DMS153 treated with DMSO at 0.1 percent for 48 hours (cell line): ENCODE data around the gene JAM3.

Experiments used
- DNase-seq: peaks from one replicate; lab custom pipeline; 2025; ENCODE audit not compliant: unreplicated experiment; lab: John Stamatoyannopoulos, UW

JAM3 gene

GRCh38 chr11:134068829-134069425, at the start of gene JAM3:
Gene JAM3 (plus strand): TSS chr11:134069072. CDS start chr11:134069084, 12 bp downstream.
- peak; percentile 86 for DNase-seq

DNA sequence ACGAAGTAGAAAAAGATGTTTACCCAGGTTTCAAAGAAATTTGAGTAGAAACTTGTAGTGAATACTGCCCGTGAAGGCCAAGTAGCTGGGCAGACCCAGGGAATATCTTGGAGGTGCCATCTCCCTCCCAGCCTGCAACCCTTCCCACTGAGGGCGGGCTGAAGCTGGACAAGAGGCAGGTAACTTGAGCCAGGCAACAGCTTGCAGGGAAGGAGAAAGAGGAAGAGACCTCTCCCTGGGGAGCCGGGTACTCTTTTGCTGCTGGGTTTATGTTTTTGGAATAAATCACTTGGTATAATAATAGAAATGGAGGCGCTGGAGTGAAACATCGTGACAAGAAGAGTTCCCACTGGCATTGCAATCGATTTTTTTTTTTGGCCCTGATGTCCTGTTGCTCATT, 49.4 kb upstream of the JAM3 start:
- no peak for DNase-seq

- DNase-seq, result no peak
These were observed 48.3 kb upstream of the JAM3 start for GRCh38 chr11:134020598-134020997.

DNA sequence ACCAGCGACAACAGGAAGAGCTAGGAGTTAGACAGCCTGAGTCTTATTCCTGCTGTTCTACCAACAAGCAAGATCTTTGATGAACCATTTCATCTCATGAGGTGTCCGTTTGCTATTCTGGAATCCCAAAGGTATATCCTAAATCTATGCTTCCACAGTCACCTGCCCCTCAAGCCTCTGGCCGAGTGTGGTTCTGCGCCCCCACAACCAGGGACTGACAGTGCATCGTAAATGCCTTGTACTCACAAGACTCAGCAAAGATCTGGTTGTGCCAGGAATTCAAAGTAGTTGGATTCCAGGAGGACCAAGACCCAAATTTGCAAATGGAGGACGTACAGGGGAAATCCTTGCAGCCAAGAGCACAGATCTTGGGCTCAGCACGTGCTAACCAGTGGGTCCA, 47.5 kb upstream of the JAM3 start:
- DNase-seq, result no peak

DNA sequence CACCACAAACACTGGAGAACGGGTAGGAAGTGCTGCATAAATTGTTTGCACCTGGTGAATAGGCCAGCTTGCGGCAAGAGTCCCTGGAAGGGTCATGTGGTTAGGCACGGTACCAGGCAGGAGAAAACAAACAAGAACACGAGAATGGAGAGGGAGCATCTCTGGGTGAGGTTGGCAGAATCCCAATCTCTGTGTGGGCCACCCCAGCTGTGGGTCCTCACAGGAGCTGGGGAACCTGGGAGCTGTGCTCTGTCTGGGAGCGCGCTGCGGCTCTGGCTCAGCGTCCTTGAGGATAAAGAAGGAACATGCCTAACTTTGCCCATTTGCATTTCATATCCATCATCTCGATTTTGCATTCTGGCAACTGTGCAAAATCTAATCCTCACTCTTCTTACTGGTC, 46.1 kb upstream of the JAM3 start:
- DNase-seq, result no peak

DNA sequence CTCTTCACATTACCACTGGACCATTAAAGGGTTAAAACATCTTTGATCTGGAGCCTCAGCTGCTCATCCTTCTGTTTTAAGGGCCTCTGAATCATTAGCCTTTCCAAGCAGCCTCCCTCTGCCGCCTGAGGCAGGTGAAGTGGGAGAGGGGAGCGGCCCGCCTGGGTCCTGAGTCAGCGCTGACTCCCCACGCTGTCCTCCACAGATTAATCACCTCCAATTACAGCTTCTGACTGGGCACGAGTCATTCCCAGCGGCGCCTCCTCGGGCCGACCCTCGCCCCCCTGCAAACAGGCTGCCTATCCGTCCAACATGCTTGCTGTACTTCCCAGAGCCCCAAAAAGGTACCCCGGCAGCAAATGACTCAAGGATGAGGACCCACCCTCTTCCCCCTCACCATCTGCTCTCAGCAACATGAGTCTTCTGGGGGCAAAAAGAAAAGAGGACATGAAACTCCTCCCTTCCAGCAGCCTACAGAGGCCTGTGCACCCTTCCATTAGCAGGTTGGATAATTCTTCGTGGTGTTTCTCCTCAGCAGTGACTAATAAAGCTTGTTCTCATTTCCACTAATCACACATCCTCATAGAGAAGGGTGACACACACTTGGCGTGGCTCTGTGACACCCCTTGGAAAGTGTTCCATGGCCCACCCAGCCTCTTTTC, 44.3 kb upstream of the JAM3 start:
- DNase-seq, result no peak

DNA sequence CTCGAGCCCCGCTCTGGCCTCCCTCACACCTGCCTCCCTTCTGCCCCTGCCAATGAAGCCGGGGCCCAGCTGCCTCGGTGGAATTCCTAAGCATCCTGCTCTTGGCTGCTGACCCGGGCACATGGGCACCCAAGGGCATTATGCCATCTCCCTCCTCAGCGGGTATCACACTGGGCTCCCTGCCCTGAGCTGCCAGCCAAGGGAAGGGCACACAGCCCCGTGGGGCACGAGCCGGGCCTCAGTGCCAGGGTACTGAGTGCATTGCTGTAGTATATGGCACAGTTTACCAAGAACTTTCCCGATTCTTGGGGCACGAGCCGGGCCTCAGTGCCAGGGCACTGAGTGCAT, 43.8 kb upstream of the JAM3 start:
- no peak for DNase-seq

DNA sequence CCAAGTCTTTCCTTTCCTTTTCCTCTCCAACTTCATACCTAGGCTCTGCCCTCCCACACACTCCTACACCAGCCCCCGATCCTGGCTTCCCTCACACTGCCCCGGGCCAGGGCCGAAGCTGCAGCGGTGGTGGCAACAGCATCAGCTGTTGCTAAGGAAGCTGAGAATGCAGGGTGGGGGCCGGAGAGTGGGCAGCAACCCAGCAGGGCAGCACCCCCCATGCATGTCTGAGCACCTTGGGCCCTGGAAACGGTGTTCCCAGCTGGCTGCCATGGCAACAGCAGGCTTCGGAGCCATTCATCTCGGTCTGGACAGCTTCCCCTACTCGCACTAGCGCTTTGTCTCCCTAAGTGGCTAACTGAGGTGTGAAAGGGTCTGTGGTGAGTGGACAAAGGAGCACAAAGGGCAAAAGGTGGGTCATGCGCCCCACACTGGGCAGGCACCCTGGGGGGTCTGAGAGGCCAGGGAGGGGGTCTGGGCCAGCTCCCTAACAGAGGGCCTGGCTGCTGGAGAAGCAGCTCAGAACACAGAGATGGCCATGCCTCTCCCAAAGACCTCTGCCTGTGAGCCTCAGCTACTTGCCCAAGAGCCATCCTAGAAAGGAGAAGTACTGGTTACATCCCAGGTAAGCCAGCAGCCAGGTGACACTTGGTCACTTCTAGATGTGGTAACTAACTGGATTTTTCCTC, 42.1 kb upstream of the JAM3 start:
- no peak for DNase-seq

DNA sequence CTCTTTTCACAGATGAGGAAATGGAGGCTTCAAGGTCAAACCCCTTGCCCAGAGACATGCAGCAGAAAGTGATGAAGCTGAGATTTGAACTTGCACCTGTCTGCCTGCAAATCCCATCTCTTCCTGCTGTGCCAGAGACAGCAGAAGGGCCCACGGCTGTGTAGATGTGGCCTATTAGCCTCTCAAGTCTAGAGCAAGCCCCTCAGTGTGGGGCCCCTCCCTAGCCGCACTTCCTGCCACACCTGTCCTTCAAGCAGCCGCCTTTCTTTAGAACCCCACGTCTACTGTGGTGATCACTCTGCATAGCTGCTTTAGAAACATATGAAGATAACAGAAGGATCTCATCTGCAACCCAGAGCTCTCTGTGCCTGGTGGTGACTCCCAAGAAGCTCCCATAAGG, 41.2 kb upstream of the JAM3 start:
- no peak for DNase-seq

DNA sequence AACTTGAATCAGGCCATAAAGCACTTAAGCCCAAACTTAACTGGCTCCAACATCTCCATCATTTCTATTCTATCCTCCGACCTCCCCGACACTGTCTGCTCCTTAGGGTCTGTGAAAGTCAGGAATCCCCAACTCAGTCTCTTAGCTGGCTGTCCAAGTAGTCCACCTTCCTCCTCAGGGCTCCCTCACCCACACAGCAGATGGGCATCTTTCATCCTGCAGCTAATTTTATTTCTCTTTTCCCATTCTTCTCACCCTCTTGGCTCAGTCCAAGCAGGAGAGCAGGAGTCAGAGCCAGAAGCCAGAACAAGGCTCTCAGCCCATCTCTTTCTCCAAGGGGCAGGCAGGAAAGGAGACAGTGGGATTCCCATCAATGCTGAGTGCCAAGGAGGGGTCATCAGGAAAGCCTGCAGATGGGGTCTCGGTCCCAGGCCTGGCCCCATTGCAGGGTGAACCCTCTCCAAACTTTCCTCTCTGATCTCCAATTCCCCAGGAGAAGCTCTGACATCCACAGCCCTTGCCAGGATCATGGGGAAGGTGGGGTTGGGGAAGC, 40.4 kb upstream of the JAM3 start:
- DNase-seq, result no peak

GRCh38 chr11:134030853-134031252, 38.0 kb upstream of the JAM3 start:
- DNase-seq, result no peak

- DNase-seq, result no peak
These were observed 36.8 kb upstream of the JAM3 start for GRCh38 chr11:134032043-134032442.

- DNase-seq, result peak; percentile 55
These were observed 36.3 kb upstream of the JAM3 start for GRCh38 chr11:134032501-134033091.

GRCh38 chr11:134033276-134033675, 35.6 kb upstream of the JAM3 start:
- DNase-seq, result no peak

- DNase-seq, result peak; percentile 97
These were observed 35.0 kb upstream of the JAM3 start for GRCh38 chr11:134033696-134034491.

DNA sequence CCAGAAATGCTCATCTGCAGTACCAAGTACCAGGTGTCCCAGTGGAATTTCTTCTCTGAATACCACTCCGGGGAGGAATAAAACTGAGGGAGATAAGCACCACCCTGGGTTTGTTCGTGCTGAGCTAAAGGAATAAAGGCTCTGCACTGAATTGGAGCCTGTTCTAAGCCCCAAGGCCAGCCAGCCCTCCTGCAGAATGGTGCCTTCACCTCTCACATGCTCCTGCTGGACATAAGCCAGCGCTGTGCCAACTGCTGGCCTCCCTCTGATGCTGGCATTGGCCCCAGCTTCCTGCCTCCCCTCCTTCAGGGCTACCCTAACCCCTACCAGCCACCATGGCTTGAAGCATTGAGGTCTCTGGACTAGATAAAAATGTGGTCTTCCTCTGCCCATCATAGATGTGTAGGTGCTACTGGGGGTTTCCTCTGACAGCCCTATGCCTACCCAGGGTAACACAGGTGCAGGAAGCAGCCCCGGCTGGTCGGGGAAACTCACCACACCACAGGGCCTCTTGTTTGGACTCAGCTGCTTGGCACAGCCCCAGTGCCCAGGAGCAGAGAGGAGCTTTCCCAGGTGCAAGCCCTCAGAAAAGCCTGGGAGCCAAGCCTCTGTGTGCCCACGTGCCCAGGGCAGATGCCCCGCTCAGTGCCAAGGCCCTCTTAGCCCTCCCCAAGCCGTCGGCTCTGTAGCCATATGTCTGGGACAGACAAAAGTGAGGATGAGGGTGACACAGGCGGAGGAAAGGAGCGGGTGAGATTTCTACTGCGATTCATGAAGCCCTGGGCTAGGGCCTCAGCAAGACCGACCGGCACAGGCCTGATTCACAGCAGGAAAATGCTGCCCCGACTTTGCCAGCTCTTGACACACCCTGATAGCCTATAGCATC, 34.1 kb upstream of the JAM3 start:
- peak; percentile 12 for DNase-seq

DNA sequence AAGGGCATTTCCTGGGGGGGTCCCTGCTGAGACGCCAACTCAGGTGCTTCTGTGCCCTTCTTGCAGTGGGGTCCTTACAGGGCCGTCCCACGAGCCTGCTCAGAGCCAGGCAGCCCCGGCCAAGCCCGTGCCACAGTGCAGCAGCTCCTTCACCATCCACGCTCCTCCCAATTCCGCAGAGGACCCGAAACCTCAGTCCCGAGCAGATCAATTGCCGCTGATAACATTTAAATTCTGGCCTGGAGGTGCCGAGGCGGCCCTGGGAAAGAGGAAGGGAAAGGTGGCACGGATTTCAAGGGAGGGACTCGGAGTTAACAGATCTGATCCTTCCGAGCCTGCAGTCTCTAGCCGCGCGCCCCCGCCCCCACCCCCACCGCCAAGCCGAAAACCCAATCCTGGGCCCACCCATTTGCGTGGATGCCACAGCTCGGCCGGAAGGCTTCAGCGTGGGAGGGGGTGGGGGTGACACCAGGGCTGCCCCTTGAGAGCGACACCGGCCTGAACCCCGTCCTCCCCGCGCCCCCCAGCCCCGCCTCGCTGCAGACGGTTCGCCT, 32.3 kb upstream of the JAM3 start:
- DNase-seq, result no peak

DNA sequence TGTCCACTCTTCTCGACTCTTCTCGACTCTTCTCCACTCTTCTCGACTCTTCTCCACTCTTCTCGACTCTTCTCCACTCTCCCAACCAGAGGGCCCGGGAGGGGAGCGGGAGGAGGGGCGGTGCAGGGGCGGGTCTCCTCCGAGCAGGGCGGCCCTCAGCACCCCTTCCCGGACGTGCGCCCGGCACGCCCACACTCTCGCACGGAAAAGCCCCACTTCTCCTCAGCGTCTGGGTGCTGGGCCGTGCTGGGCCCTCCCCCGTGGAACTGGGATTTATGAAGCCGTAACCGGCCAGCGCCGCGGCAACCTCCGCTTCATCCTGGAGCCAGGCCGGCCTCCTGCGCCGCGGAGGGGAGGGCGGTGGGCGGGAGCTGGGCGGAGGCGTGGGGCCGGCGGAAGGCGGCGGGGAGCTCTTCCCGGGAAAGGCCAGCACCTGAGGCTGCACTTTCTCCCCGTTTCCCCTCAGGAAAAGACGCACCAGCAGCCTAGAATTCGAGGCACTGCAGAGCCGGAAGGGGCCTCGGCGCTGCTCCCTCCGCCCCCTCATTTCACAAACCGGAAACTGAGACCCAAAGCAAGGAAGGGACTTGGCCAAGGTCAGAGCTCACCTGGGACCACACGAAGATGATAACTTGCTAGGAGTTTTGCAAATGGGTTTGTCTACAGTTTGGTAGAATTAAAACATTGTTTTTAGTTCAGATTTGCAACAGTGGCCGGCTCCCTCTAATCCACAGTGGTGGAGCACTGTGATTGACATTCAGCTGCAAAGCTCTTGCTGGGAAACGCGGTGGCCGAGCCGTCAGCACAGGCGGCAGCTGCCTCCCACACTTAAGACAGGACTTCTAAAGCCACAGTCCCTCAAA, 31.6 kb upstream of the JAM3 start:
- peak; percentile 45 for DNase-seq
